Endothelial cell of umbilical vein (primary cell): Measurements from ENCODE around the gene TRANK1. TPM values are rescaled to one million over a fixed set of nuclear protein-coding genes. Genes with fewer than 3 reads are reported as not detected.

Experiments used
- BruUV-seq: library from RNA; stranded (reverse); fragments of 400-500 nt; replicated peaks from 2 replicates; lab custom pipeline; 2021; lab: Mats Ljungman, UMichigan
- CTCF ChIA-PET: fragments of 300-600, 350-600 bp; sonication (Branson Sonifier 250); formaldehyde crosslinking; loops from one replicate; lab custom pipeline; 2021; ENCODE audit warnings: antibody characterized with exemption, inconsistent platforms; lab: Charles Lee
- POLR2A ChIA-PET: fragments of 300-600, 350-600 bp; sonication (Branson Sonifier 250); formaldehyde crosslinking; loops from one replicate; lab custom pipeline; 2021; ENCODE audit warnings: antibody characterized with exemption, inconsistent platforms; lab: Charles Lee
- DNase-seq: peaks from one replicate; pipeline ENCODE4 v3.0.0-alpha.2; 2011; ENCODE audit warnings: low read depth, low spot score
- FAIRE-seq: peaks from 2 replicates; lab custom pipeline; 2011; peaks lifted over from hg19 to GRCh38; lab: Jason Lieb, UNC
- H2AFZ ChIP-seq: 2 replicates; pipeline ENCODE4 v1.6.0; 2012; ENCODE audit warnings: low read depth, low read length, control low read depth, inconsistent platforms
- H3K27ac ChIP-seq: 2 replicates; pipeline ENCODE4 v1.5.1; 2011; ENCODE audit warnings: low read depth, mild to moderate bottlenecking, control low read depth, low read length, moderate library complexity; ENCODE audit not compliant: insufficient read depth
- H3K27me3 ChIP-seq, 2 experiments: 2 replicates each; pipeline versions ENCODE4 v1.6.0 to v1.6.1; 2011; ENCODE audit warnings: low read length in 2 of 2, mixed read lengths in 1 of 2; ENCODE audit not compliant: control insufficient read depth in 2 of 2, insufficient read depth in 2 of 2
- H3K36me3 ChIP-seq, 2 experiments: 2 replicates in 1 of 2; 3 replicates in 1 of 2; pipeline ENCODE4 v1.5.1; 2011; ENCODE audit warnings: low read length in 2 of 2, mild to moderate bottlenecking in 1 of 2, moderate library complexity in 1 of 2; ENCODE audit not compliant: control insufficient read depth in 2 of 2, insufficient read depth in 2 of 2; ENCODE audit errors: extremely low read depth in 1 of 2
- H3K4me1 ChIP-seq: 3 replicates; pipeline ENCODE4 v1.5.1; 2011; ENCODE audit warnings: mild to moderate bottlenecking, low read length; ENCODE audit not compliant: control insufficient read depth, insufficient read depth; ENCODE audit errors: extremely low read depth
- H3K4me2 ChIP-seq: 2 replicates; pipeline ENCODE4 v1.6.1; 2011; ENCODE audit warnings: low read length, control low read depth, mixed read lengths; ENCODE audit not compliant: insufficient read depth
- H3K4me3 ChIP-seq, 3 experiments: fragments of 200-600 bp in 1 of 3; sonication (generic), shearing (Covaris generic) in 1 of 3; replicated peaks in 1 of 3; 2 replicates each; pipeline ENCODE4 v1.5.1; 2011 to 2016; ENCODE audit warnings: control low read depth in 3 of 3, low read length in 3 of 3, mild to moderate bottlenecking in 2 of 3, inconsistent platforms in 1 of 3, low read depth in 1 of 3, moderate library complexity in 1 of 3; ENCODE audit not compliant: insufficient read depth in 1 of 3
- H3K79me2 ChIP-seq: 2 replicates; pipeline ENCODE4 v1.6.0; 2012; ENCODE audit warnings: low read length, inconsistent platforms; ENCODE audit not compliant: control insufficient read depth, insufficient read depth
- H3K9ac ChIP-seq: replicated peaks from 2 replicates; pipeline ENCODE3; 2011; ENCODE audit warnings: low read length, control low read depth; ENCODE audit not compliant: insufficient read depth; ENCODE audit errors: extremely low read depth
- H3K9me1 ChIP-seq: replicated peaks from 3 replicates; pipeline ENCODE4 v1.6.0; 2011; ENCODE audit warnings: mild to moderate bottlenecking, low read length; ENCODE audit not compliant: control insufficient read depth, insufficient read depth; ENCODE audit errors: extremely low read depth
- H3K9me3 ChIP-seq: replicated peaks from 2 replicates; pipeline ENCODE4 v1.5.1; 2012; ENCODE audit warnings: low read length, inconsistent platforms; ENCODE audit not compliant: control insufficient read depth, insufficient read depth
- H4K20me1 ChIP-seq: replicated peaks from 2 replicates; pipeline ENCODE3; 2011; ENCODE audit warnings: mild to moderate bottlenecking, low read length; ENCODE audit not compliant: control insufficient read depth, insufficient read depth; ENCODE audit errors: extremely low read depth
- CTCF ChIP-seq, 2 donors: IDR thresholded peaks; 1 replicate in 1 of 2; 2 replicates in 1 of 2; pipeline ENCODE4 v1.5.1; 2011; ENCODE audit warnings: low read length in 2 of 2, mild to moderate bottlenecking in 2 of 2, moderate library complexity in 2 of 2, control low read depth in 1 of 2, inconsistent platforms in 1 of 2, low read depth in 1 of 2; ENCODE audit not compliant: insufficient read depth in 1 of 2; ENCODE audit errors: extremely low read depth in 1 of 2
- EZH2 ChIP-seq: IDR thresholded peaks from 2 replicates; pipeline ENCODE4 v1.6.1; 2012; ENCODE audit warnings: borderline replicate concordance, low read depth, mild to moderate bottlenecking, moderate library complexity, low read length, inconsistent platforms; ENCODE audit not compliant: severe bottlenecking
- FOS ChIP-seq: IDR thresholded peaks from 2 replicates; pipeline ENCODE4 v1.6.1; 2011; ENCODE audit warnings: mild to moderate bottlenecking, low read length, moderate library complexity, borderline replicate concordance; ENCODE audit not compliant: insufficient read depth
- GATA2 ChIP-seq: IDR thresholded peaks from 2 replicates; pipeline ENCODE4 v1.7.0; 2011; ENCODE audit warnings: low read depth, mild to moderate bottlenecking, moderate library complexity, mixed read lengths, low read length; ENCODE audit not compliant: insufficient read length, insufficient read depth
- JUN ChIP-seq: IDR thresholded peaks from 2 replicates; pipeline ENCODE4 v1.6.1; 2011; ENCODE audit warnings: borderline replicate concordance, low read depth; ENCODE audit not compliant: insufficient read length, insufficient read depth
- MAX ChIP-seq: IDR thresholded peaks from 2 replicates; pipeline ENCODE4 v1.6.1; 2011; ENCODE audit not compliant: insufficient read depth, insufficient read length
- MYC ChIP-seq: IDR thresholded peaks from one replicate; pipeline ENCODE4 v1.6.1; 2011; ENCODE audit warnings: mild to moderate bottlenecking, low read depth, low read length
- POLR2A ChIP-seq: IDR thresholded peaks from 2 replicates; pipeline ENCODE4 v1.6.1; 2012; ENCODE audit warnings: low read depth, mild to moderate bottlenecking, control low read depth, low read length
- POLR2AphosphoS5 ChIP-seq: IDR thresholded peaks from 2 replicates; pipeline ENCODE4 v1.6.1; 2012; ENCODE audit warnings: low read depth, mild to moderate bottlenecking, control low read depth, low read length, moderate library complexity; ENCODE audit not compliant: insufficient read depth
- dilution Hi-C: fragments of 300-500 bp; cut with MboI; formaldehyde crosslinking; loops from one replicate; pipeline ENCODE4 v1.15.0; 2019; ENCODE audit warnings: low sequenced_read_pairs; ENCODE audit not compliant: extremely low pct_ligation_motif_present
- intact Hi-C: fragments of 100-400 bp; cut with micrococcal nuclease; formaldehyde crosslinking; loops from one replicate; pipeline ENCODE4 v1.10.0; 2022
- polyA plus RNA-seq, 4 experiments: library from polyadenylated mRNA; depleted of rRNA in 3 of 4; stranded (reverse) in 3 of 4; unstranded in 1 of 4; fragments of >200 nt; gene quantifications; 2 replicates each; pipeline versions ENCODE4 v1.2.1 to v1.2.3, GENCODE V29; 2011 to 2012; ENCODE audit warnings: missing spikeins in 1 of 4
- total RNA-seq: library from RNA; stranded (reverse); gene quantifications from 2 replicates; pipeline ENCODE4 v1.2.3, GENCODE V29; 2021

Gene TRANK1
- total and polyA plus RNA-seq, 2 donors (not counting 3 experiments of a cell fraction or from before 2014, with no cell fraction given), result 4.6 to 14.4 TPM

GRCh38 chr3:36945333-36945980, 603 bp upstream of the TRANK1 start:
- H3K27me3 ChIP-seq, result peaks cover 1 to 3% of the 10 kb centered on the region in 2 experiments
- H3K36me3 ChIP-seq, result no peaks in the 10 kb centered on the region
- dilution Hi-C loops (no loop called here), intact Hi-C loops (loop anchor here (2.0 kb wide), 2 partner anchors 37 to 47 kb away; partner anchors contain the start of genes EPM2AIP1 and MLH1)
- H3K9me1 ChIP-seq, result no peaks in the 10 kb centered on the region
- FAIRE-seq (no peak), DNase-seq (no peak)
- H3K27ac ChIP-seq, result no peak overlapping the region
- TF ChIP-seq MYC, result no peak
- TF ChIP-seq JUN, result no peak
- TF ChIP-seq POLR2A, result no peak
- TF ChIP-seq CTCF (IDR thresholded peaks at IDR 0.05; ENCODE audit: extremely low read depth in 1 of 2, insufficient read depth in 1 of 2, low read depth in 1 of 2, low read length in 2 of 2), result no peak
- TF ChIP-seq MAX, result no peak
- TF ChIP-seq FOS, result no peak
- no peak for TF ChIP-seq EZH2
- TF ChIP-seq POLR2AphosphoS5, result no peak
- TF ChIP-seq GATA2, result no peak
- CTCF ChIA-PET, result interaction anchor here (1.1 to 3.5 kb wide), 3 partner anchors 13 to 73 kb away, joined by 3 to 19 read pairs (median 6); no protein-coding TSS in a partner anchor
- H3K9me3 ChIP-seq, result no peaks in the 10 kb centered on the region
- H3K4me3 ChIP-seq, result peak overlapping the region in 1 of 3 experiments; percentile 69
- POLR2A ChIA-PET, result no interaction called here
- peaks cover 12% of the 10 kb centered on the region for H3K4me1 ChIP-seq
- BruUV-seq, result no TSS peak
- H3K4me2 ChIP-seq, result peak overlapping the region; percentile 98
- peak overlapping the region; percentile 96 for H2AFZ ChIP-seq
- no peak overlapping the region for H3K9ac ChIP-seq
- H3K79me2 ChIP-seq, result no peaks in the 10 kb centered on the region
- no peaks in the 10 kb centered on the region for H4K20me1 ChIP-seq
